OCI-LY1 (cell line): ENCODE measurements around the gene PTK7.

Experiments
- H2AFZ ChIP-seq: fragments of 200-600 bp; sonication (generic), shearing (Covaris generic); 2 replicates; pipeline ENCODE4 v1.6.0; 2014; ENCODE audit warnings: antibody characterized with exemption, mild to moderate bottlenecking, low read length
- H3F3A ChIP-seq: fragments of 200-600 bp; sonication (generic), shearing (Covaris generic); 2 replicates; pipeline ENCODE4 v1.6.0; 2014; ENCODE audit warnings: mild to moderate bottlenecking, antibody characterized with exemption, low read length, moderate library complexity; ENCODE audit not compliant: insufficient read depth
- H3K27ac ChIP-seq: fragments of 200-600 bp; sonication (generic); 2 replicates; pipeline ENCODE4 v1.5.1; 2014; ENCODE audit warnings: low read length, mixed run types, mild to moderate bottlenecking, low read depth; ENCODE audit not compliant: poor library complexity, severe bottlenecking
- H3K27me3 ChIP-seq: fragments of 200-600 bp; sonication (generic); 2 replicates; pipeline ENCODE4 v1.6.0; 2014; ENCODE audit warnings: antibody characterized with exemption, mild to moderate bottlenecking, low read length, moderate library complexity; ENCODE audit not compliant: insufficient read depth
- H3K36me3 ChIP-seq: fragments of 200-600 bp; sonication (generic); 2 replicates; pipeline ENCODE4 v1.6.1; 2014; ENCODE audit warnings: mild to moderate bottlenecking, antibody characterized with exemption, low read length, moderate library complexity, mixed read lengths; ENCODE audit not compliant: insufficient read depth
- H3K4me1 ChIP-seq: fragments of 200-600 bp; sonication (generic); 2 replicates; pipeline ENCODE4 v1.5.1; 2014; ENCODE audit warnings: mild to moderate bottlenecking, low read length, moderate library complexity; ENCODE audit not compliant: insufficient read depth, severe bottlenecking
- H3K4me2 ChIP-seq: fragments of 200-600 bp; sonication (generic), shearing (Covaris generic); 2 replicates; pipeline ENCODE4 v1.6.1; 2014; ENCODE audit warnings: low read length
- H3K4me3 ChIP-seq: fragments of 200-600 bp; sonication (generic); 2 replicates; pipeline ENCODE4 v1.5.1; 2014; ENCODE audit warnings: low read length, low read depth, mild to moderate bottlenecking, mixed read lengths; ENCODE audit not compliant: poor library complexity, severe bottlenecking
- H3K79me2 ChIP-seq: fragments of 200-600 bp; shearing (Covaris generic); 2 replicates; pipeline ENCODE4 v1.6.1; 2016; ENCODE audit warnings: mixed run types, low read length, mixed read lengths; ENCODE audit not compliant: insufficient read depth
- H3K9ac ChIP-seq: fragments of 200-600 bp; sonication (generic), shearing (Covaris generic); 2 replicates; pipeline ENCODE4 v1.6.1; 2014; ENCODE audit warnings: mild to moderate bottlenecking, low read length, mixed read lengths
- H3K9me2 ChIP-seq: fragments of 200-600 bp; sonication (generic), shearing (Covaris generic); 2 replicates; pipeline ENCODE4 v1.6.1; 2014; ENCODE audit warnings: low read depth, mild to moderate bottlenecking, low read length, mixed read lengths
- H3K9me3 ChIP-seq: fragments of 200-600 bp; shearing (Covaris generic); 2 replicates; pipeline ENCODE4 v1.6.1; 2014; ENCODE audit warnings: low read length, mixed read lengths
- H4K20me1 ChIP-seq: fragments of 200-600 bp; sonication (generic), shearing (Covaris generic); 2 replicates; pipeline ENCODE4 v1.6.0; 2016; ENCODE audit warnings: mild to moderate bottlenecking, low read length; ENCODE audit not compliant: insufficient read depth
- CTCF ChIP-seq: fragments of 200-600 bp; sonication (generic), shearing (Covaris generic); IDR thresholded peaks from 2 replicates; pipeline ENCODE4 v1.5.1; 2017; ENCODE audit warnings: mild to moderate bottlenecking, antibody characterized with exemption, low read length, moderate library complexity, mixed read lengths
- EZH2 ChIP-seq: fragments of 200-600 bp; sonication (generic), shearing (Covaris generic); IDR thresholded peaks from 2 replicates; pipeline ENCODE4 v1.8.0; 2017; ENCODE audit warnings: borderline replicate concordance, mixed run types, mild to moderate bottlenecking, antibody characterized with exemption, low read length, moderate library complexity, mixed read lengths

The PTK7 gene

GRCh38 chr6:43174263-43175112 is 98.4 kb downstream of the PTK7 start:
- Histone ChIP-seq H3F3A (no peaks in the 10 kb centered on the region; the same call in 1 of the 2 replicates), H3K79me2 (peaks cover 18% of the 10 kb centered on the region), H3K4me3 (peak overlapping the region; percentile 85), H3K4me2 (peak overlapping the region; percentile 85), H2AFZ (no peak overlapping the region), H4K20me1 (no peaks in the 10 kb centered on the region), H3K27me3 (no peaks in the 10 kb centered on the region), H3K27ac (peak overlapping the region; percentile 82), H3K4me1 (peaks cover 32% of the 10 kb centered on the region), H3K36me3 (peaks cover 44% of the 10 kb centered on the region), H3K9ac (peak overlapping the region; percentile 97; the same call in 1 of the 2 replicates), H3K9me3 (no peaks in the 10 kb centered on the region), H3K9me2 (no peaks in the 10 kb centered on the region)
- TF ChIP-seq CTCF (no peak), EZH2 (no peak)

- H3K9ac ChIP-seq, result no peak overlapping the region
- no peak overlapping the region for H3K4me2 ChIP-seq
- H2AFZ ChIP-seq, result no peak overlapping the region
- H3F3A ChIP-seq, result no peaks in the 10 kb centered on the region; the same call in 1 of the 2 replicates
- no peaks in the 10 kb centered on the region for H3K9me3 ChIP-seq
- H3K27ac ChIP-seq, result no peak overlapping the region
- no peaks in the 10 kb centered on the region for H3K9me2 ChIP-seq
- no peaks in the 10 kb centered on the region for H4K20me1 ChIP-seq
- no peak overlapping the region for H3K4me3 ChIP-seq
- TF ChIP-seq EZH2 (no peak), CTCF (no peak)
- H3K79me2 ChIP-seq, result peaks cover 18% of the 10 kb centered on the region
- peaks cover 48% of the 10 kb centered on the region for H3K36me3 ChIP-seq
- H3K4me1 ChIP-seq, result peaks cover 29% of the 10 kb centered on the region
- no peaks in the 10 kb centered on the region for H3K27me3 ChIP-seq
These were observed 99.7 kb downstream of the PTK7 start for GRCh38 chr6:43175676-43176422.

GRCh38 chr6:43176423-43176786 is 100.3 kb downstream of the PTK7 start:
- Histone ChIP-seq H3K36me3 (peaks cover 50% of the 10 kb centered on the region), H3K4me3 (no peak overlapping the region), H3K9me2 (no peaks in the 10 kb centered on the region), H4K20me1 (no peaks in the 10 kb centered on the region), H3K79me2 (peaks cover 18% of the 10 kb centered on the region), H2AFZ (no peak overlapping the region), H3K9ac (no peak overlapping the region), H3K4me1 (peaks cover 34% of the 10 kb centered on the region), H3K4me2 (no peak overlapping the region), H3F3A (no peaks in the 10 kb centered on the region; the same call in 1 of the 2 replicates), H3K9me3 (no peaks in the 10 kb centered on the region), H3K27me3 (no peaks in the 10 kb centered on the region), H3K27ac (no peak overlapping the region)
- TF ChIP-seq CTCF (no peak), EZH2 (no peak)
